HCT116 (cell line): Measurements from ENCODE around the gene CREB3.

ENCODE experiments used
- CTCF ChIP-seq, 3 experiments: fragments of 200-600 bp in 1 of 3; sonication (generic) in 1 of 3; IDR thresholded peaks in 2 of 3; conservative IDR thresholded peaks in 1 of 3; 2 replicates each; pipeline ENCODE4 v1.5.1; 2012 to 2017; ENCODE audit warnings: low read depth in 2 of 3, low read length in 2 of 3, antibody characterized with exemption in 1 of 3, borderline replicate concordance in 1 of 3, control low read depth in 1 of 3, mild to moderate bottlenecking in 1 of 3, mixed read lengths in 1 of 3, mixed run types in 1 of 3, moderate library complexity in 1 of 3; ENCODE audit not compliant: insufficient read depth in 1 of 3
- EGR1 ChIP-seq: IDR thresholded peaks from 2 replicates; pipeline ENCODE4 v1.6.1; 2012; ENCODE audit warnings: low read depth
- EZH2phosphoT487 ChIP-seq: fragments of 200-600 bp; IDR thresholded peaks from 2 replicates; pipeline ENCODE4 v1.6.1; 2018; ENCODE audit warnings: antibody characterized with exemption, borderline replicate concordance
- JUND ChIP-seq: IDR thresholded peaks from 2 replicates; pipeline ENCODE4 v1.6.1; 2012
- MAX ChIP-seq: IDR thresholded peaks from 2 replicates; pipeline ENCODE4 v1.6.1; 2012
- RAD21 ChIP-seq: IDR thresholded peaks from 2 replicates; pipeline ENCODE4 v1.6.1; 2012; ENCODE audit warnings: low read depth, mild to moderate bottlenecking
- REST ChIP-seq: IDR thresholded peaks from 2 replicates; pipeline ENCODE4 v1.6.1; 2012; ENCODE audit warnings: low read depth
- SIN3A ChIP-seq: IDR thresholded peaks from 2 replicates; pipeline ENCODE4 v1.6.1; 2012; ENCODE audit warnings: low read depth
- YY1 ChIP-seq: IDR thresholded peaks from 2 replicates; pipeline ENCODE4 v1.6.1; 2011; ENCODE audit warnings: low read length, low read depth, moderate library complexity, mild to moderate bottlenecking; ENCODE audit not compliant: insufficient replicate concordance; ENCODE audit errors: extremely low read depth
- ZFX ChIP-seq: fragments of 450-650 bp; IDR thresholded peaks from 2 replicates; pipeline ENCODE4 v1.6.1; 2017

- TF ChIP-seq CTCF (IDR thresholded peaks at IDR 0.05 in 2 of 3, conservative IDR thresholded peaks at IDR 0.05 in 1 of 3; ENCODE audit: borderline replicate concordance in 1 of 3, insufficient read depth in 1 of 3, low read depth in 2 of 3, low read length in 2 of 3) (no peak), YY1 (no peak), EGR1 (no peak), SIN3A (no peak), REST (no peak), JUND (no peak), EZH2phosphoT487 (no peak), ZFX (no peak), MAX (no peak), RAD21 (no peak)
Observed at GRCh38 chr9:35718721-35719511, 13.6 kb upstream of the CREB3 start.
